B cell (primary cell): ENCODE results near the gene SGSM1. TPM values are rescaled to one million over a fixed set of nuclear protein-coding genes. Genes with fewer than 3 reads are reported as not detected.

ENCODE experiments used
- ATAC-seq: fragments of 200-7000 bp; cut with Tn5 transposase; one replicate; pipeline ENCODE4 v1.10.0; 2021; ENCODE audit warnings: low read depth, mild to moderate bottlenecking, moderate number of reproducible peaks, moderate library complexity
- CTCF ChIA-PET: fragments of 350-600 bp; sonication (Branson Sonifier 250); formaldehyde crosslinking; loops from one replicate; lab custom pipeline; 2021; ENCODE audit warnings: antibody characterized with exemption, inconsistent platforms; lab: Charles Lee
- POLR2A ChIA-PET: fragments of 350-600 bp; sonication (Branson Sonifier 250); formaldehyde crosslinking; loops from one replicate; lab custom pipeline; 2021; ENCODE audit warnings: antibody characterized with exemption; lab: Charles Lee
- DNase-seq: peaks from one replicate; pipeline ENCODE4 v3.0.0; 2013
- H2AFZ ChIP-seq: 2 replicates; pipeline ENCODE4 v1.6.1; 2012; ENCODE audit warnings: mild to moderate bottlenecking, low read depth, low read length; ENCODE audit not compliant: insufficient read depth, poor library complexity, severe bottlenecking
- H3K27ac ChIP-seq, 2 donors: 1 replicate in 1 of 2; 2 replicates in 1 of 2; pipeline ENCODE4 v1.5.1; 2012 to 2013; ENCODE audit warnings: low read length in 2 of 2, mild to moderate bottlenecking in 2 of 2, moderate library complexity in 1 of 2
- H3K27me3 ChIP-seq, 4 experiments: fragments of 200-600 bp in 1 of 4; sonication (generic) in 1 of 4; replicated peaks in 1 of 4; 1 replicate in 2 of 4; 2 replicates in 2 of 4; pipeline versions ENCODE4 v1.6.1 to v1.7.0; 2013 to 2016; ENCODE audit warnings: low read length in 3 of 4, mild to moderate bottlenecking in 2 of 4, mixed read lengths in 1 of 4, moderate library complexity in 1 of 4; ENCODE audit not compliant: insufficient read depth in 4 of 4, control insufficient read depth in 3 of 4; ENCODE audit errors: control extremely low read depth in 1 of 4
- H3K36me3 ChIP-seq, 2 experiments: replicated peaks in 1 of 2; 1 replicate in 1 of 2; 2 replicates in 1 of 2; pipeline versions ENCODE4 v1.6.1 to v1.7.1; 2013; ENCODE audit warnings: low read length in 1 of 2; ENCODE audit not compliant: insufficient read depth in 2 of 2, control insufficient read depth in 1 of 2; ENCODE audit errors: control extremely low read depth in 1 of 2, extremely low read depth in 1 of 2
- H3K4me1 ChIP-seq, 2 donors: fragments of 200-600 bp in 1 of 2; sonication (generic) in 1 of 2; 1 replicate in 1 of 2; 2 replicates in 1 of 2; pipeline versions ENCODE4 v1.5.1 to v1.6.1; 2013 to 2017; ENCODE audit warnings: low read length in 2 of 2; ENCODE audit not compliant: control insufficient read depth in 2 of 2, insufficient read depth in 2 of 2
- H3K4me2 ChIP-seq: replicated peaks from 2 replicates; pipeline ENCODE3; 2012; ENCODE audit warnings: mild to moderate bottlenecking, low read depth, low read length; ENCODE audit not compliant: poor library complexity, severe bottlenecking
- H3K4me3 ChIP-seq, 5 experiments: fragments of 200-600 bp in 1 of 5; sonication (generic) in 1 of 5; 1 replicate in 3 of 5; 2 replicates in 2 of 5; pipeline versions ENCODE4 v1.5.1 to v1.7.0; 2011 to 2016; ENCODE audit warnings: low read length in 4 of 5, mild to moderate bottlenecking in 4 of 5, low read depth in 2 of 5, control low read depth in 1 of 5, moderate library complexity in 1 of 5; ENCODE audit not compliant: insufficient read depth in 1 of 5; ENCODE audit errors: control extremely low read depth in 1 of 5, extremely low read depth in 1 of 5
- H3K79me2 ChIP-seq: fragments of 200-600 bp; sonication (generic); one replicate; pipeline ENCODE4 v1.6.0; 2016; ENCODE audit warnings: low read length; ENCODE audit not compliant: control insufficient read depth, insufficient read depth
- H3K9ac ChIP-seq: fragments of 200-600 bp; sonication (generic); 2 replicates; pipeline ENCODE4 v1.6.1; 2017; ENCODE audit warnings: mild to moderate bottlenecking, low read length, moderate library complexity
- H3K9me3 ChIP-seq, 3 donors: one replicate each; pipeline versions ENCODE4 v1.6.1 to v1.7.1; 2013; ENCODE audit warnings: low read length in 2 of 3; ENCODE audit not compliant: control insufficient read depth in 2 of 3, insufficient read depth in 1 of 3; ENCODE audit errors: control extremely low read depth in 1 of 3
- H4K20me1 ChIP-seq: 2 replicates; pipeline ENCODE4 v1.6.0; 2012; ENCODE audit warnings: mild to moderate bottlenecking, low read length; ENCODE audit not compliant: insufficient read depth, control insufficient read depth, poor library complexity, severe bottlenecking
- H3K27ac Mint-ChIP-seq: one replicate; pipeline ENCODE4 v1.8.0; 2021; ENCODE audit warnings: mixed read lengths
- H3K27me3 Mint-ChIP-seq: one replicate; pipeline ENCODE4 v1.8.0; 2021; ENCODE audit warnings: mixed read lengths
- H3K4me1 Mint-ChIP-seq: one replicate; pipeline ENCODE4 v1.8.0; 2021; ENCODE audit warnings: mixed read lengths
- H3K4me3 Mint-ChIP-seq: one replicate; pipeline ENCODE4 v1.8.0; 2021; ENCODE audit warnings: mixed read lengths
- H3K9me3 Mint-ChIP-seq: one replicate; pipeline ENCODE4 v1.8.0; 2022; ENCODE audit warnings: mixed read lengths; ENCODE audit not compliant: insufficient read depth
- CTCF ChIP-seq: fragments of 200-600 bp; IDR thresholded peaks from one replicate; pipeline ENCODE4 v1.8.0; 2022; ENCODE audit warnings: antibody characterized with exemption, mild to moderate bottlenecking
- EZH2 ChIP-seq: IDR thresholded peaks from 2 replicates; pipeline ENCODE4 v1.6.1; 2012; ENCODE audit warnings: borderline replicate concordance, low read depth, mild to moderate bottlenecking, moderate library complexity, low read length; ENCODE audit not compliant: insufficient read depth, poor library complexity, severe bottlenecking
- WGBS: methylation state at CpG from one replicate; pipeline ENCODE4 v1.1.5; 2013; ENCODE audit warnings: missing lambda C conversion rate; ENCODE audit not compliant: insufficient coverage; 5-methylcytosine and 5-hydroxymethylcytosine counted together
- intact Hi-C: fragments of 100-400 bp; cut with micrococcal nuclease; formaldehyde crosslinking; loops from one replicate; pipeline ENCODE4 v1.10.0; 2022
- polyA plus RNA-seq: library from polyadenylated mRNA; depleted of rRNA; stranded (reverse); fragments of >200 nt; gene quantifications from 2 replicates; pipeline ENCODE4 v1.2.3, GENCODE V29; 2012
- total RNA-seq, 2 donors: library from RNA; stranded (reverse); fragments of 120-200 nt in 1 of 2; gene quantifications; 1 replicate in 1 of 2; 2 replicates in 1 of 2; pipeline versions ENCODE4 v1.2.3 to v1.2.4, GENCODE V29; 2013 to 2022

Gene SGSM1
- total and polyA plus RNA-seq, 2 donors (not counting 1 experiment from before 2014, with no cell fraction given) = 0.91 to 1.3 TPM

GRCh38 chr22:24873226-24873625, 67.2 kb downstream of the SGSM1 start:
- Histone ChIP-seq H3K9ac (no peak overlapping the region), H3K9me3 (peaks cover 0 to 13% (median 3%) of the 10 kb centered on the region in 3 donors), H3K27ac (no peak overlapping the region), H3K4me1 (no peaks in the 10 kb centered on the region), H3K4me2 (no peak overlapping the region), H3K4me3 (no peak overlapping the region), H3K79me2 (no peaks in the 10 kb centered on the region), H2AFZ (no peak overlapping the region), H4K20me1 (no peaks in the 10 kb centered on the region), H3K36me3 (no peaks in the 10 kb centered on the region), H3K27me3 (peaks cover 0 to 6% (median 0%) of the 10 kb centered on the region in 4 experiments)
- Mint-ChIP-seq H3K9me3 (peaks cover 5% of the 10 kb centered on the region), H3K4me1 (no peaks in the 10 kb centered on the region), H3K4me3 (no peak overlapping the region), H3K27me3 (peaks cover 5% of the 10 kb centered on the region), H3K27ac (no peak overlapping the region)
- ATAC-seq = no peak
- DNase-seq = no peak
- intact Hi-C loops = no loop called here
- ChIA-PET CTCF (no interaction called here), POLR2A (no interaction called here)
- WGBS = 93% methylated on average over 2 of the region's 5 CpGs
- TF ChIP-seq CTCF (no peak), EZH2 (no peak)

GRCh38 chr22:24875862-24876506, 70.0 kb downstream of the SGSM1 start:
- no peak overlapping the region for H3K27ac ChIP-seq
- Mint-ChIP-seq H3K4me1 (no peaks in the 10 kb centered on the region), H3K27me3 (peaks cover 7% of the 10 kb centered on the region), H3K4me3 (no peak overlapping the region), H3K27ac (no peak overlapping the region), H3K9me3 (peaks cover 8% of the 10 kb centered on the region)
- H3K27me3 ChIP-seq = peaks cover 0 to 10% (median 0%) of the 10 kb centered on the region in 4 experiments
- ChIA-PET POLR2A (no interaction called here), CTCF (no interaction called here)
- H3K4me3 ChIP-seq = no peak overlapping the region
- ATAC-seq (no peak), DNase-seq (no peak)
- no peaks in the 10 kb centered on the region for H4K20me1 ChIP-seq
- H2AFZ ChIP-seq = no peak overlapping the region
- WGBS = 74% methylated on average over 3 of the region's 4 CpGs
- no peak overlapping the region for H3K4me2 ChIP-seq
- no peaks in the 10 kb centered on the region for H3K4me1 ChIP-seq
- H3K9ac ChIP-seq = no peak overlapping the region
- H3K79me2 ChIP-seq = no peaks in the 10 kb centered on the region
- intact Hi-C loops = no loop called here
- peaks cover 0 to 13% (median 3%) of the 10 kb centered on the region in 3 donors for H3K9me3 ChIP-seq
- no peaks in the 10 kb centered on the region for H3K36me3 ChIP-seq
- TF ChIP-seq EZH2 = no peak
- no peak for TF ChIP-seq CTCF
